Cardiac muscle cell (in vitro differentiated cells and primary cell): ENCODE data around the gene ALOX15. TPM values are rescaled to one million over a fixed set of nuclear protein-coding genes. Genes with fewer than 3 reads are reported as not detected.
A peak's percentile ranks its signal among the peaks of the same experiment; 100 is the strongest.

ENCODE experiments used
- DNase-seq, 2 donors: peaks; one replicate each; pipeline versions ENCODE4 v3.0.0 to v3.0.0-alpha.2; 2010 to 2017; ENCODE audit warnings: low read depth in 1 of 2, low spot score in 1 of 2
- H3K27ac ChIP-seq: fragments of 200-600 bp; sonication (generic); 2 replicates; pipeline ENCODE4 v1.5.1; 2016
- H3K27me3 ChIP-seq: fragments of 200-600 bp; sonication (generic); 2 replicates; pipeline ENCODE4 v1.6.0; 2016; ENCODE audit warnings: control low read depth
- H3K36me3 ChIP-seq: fragments of 200-600 bp; sonication (generic); 2 replicates; pipeline ENCODE4 v1.5.1; 2016; ENCODE audit warnings: control low read depth
- H3K4me1 ChIP-seq: fragments of 200-600 bp; sonication (generic); 2 replicates; pipeline ENCODE4 v1.8.1; 2017; ENCODE audit warnings: low read depth, mild to moderate bottlenecking, mixed run types
- H3K4me3 ChIP-seq: fragments of 200-600 bp; sonication (generic); 2 replicates; pipeline ENCODE4 v1.5.1; 2016; ENCODE audit warnings: mild to moderate bottlenecking
- H3K9me3 ChIP-seq: fragments of 200-600 bp; sonication (generic); 2 replicates; pipeline ENCODE4 v1.5.1; 2017; ENCODE audit warnings: low read depth, mild to moderate bottlenecking, control low read depth
- CTCF ChIP-seq: IDR thresholded peaks from 2 replicates; pipeline ENCODE4 v1.5.1; 2012; ENCODE audit warnings: low read depth, mild to moderate bottlenecking, low read length
- polyA plus RNA-seq: library from polyadenylated mRNA; unstranded; fragments of >200 nt; fragmentation: Nextera tagmentation; extraction: Ambion mirVana; gene quantifications from 2 replicates; pipeline ENCODE4 v1.2.1, GENCODE V29; 2016
- total RNA-seq: library from RNA; depleted of rRNA; stranded (reverse); fragments of >200 nt; gene quantifications from 2 replicates; pipeline ENCODE4 v1.2.3, GENCODE V29; 2016

Gene ALOX15
- total and polyA plus RNA-seq, 2 experiments from 2014 or later: 0.71 to 1.5 TPM

GRCh38 chr17:4586043-4586442 lies 55.4 kb downstream of the ALOX15 start:
- Histone ChIP-seq H3K4me3 (peak overlapping the region; percentile 94), H3K27ac (peak overlapping the region; percentile 96)
- no peak for DNase-seq

GRCh38 chr17:4585638-4585994 lies 55.9 kb downstream of the ALOX15 start:
- Histone ChIP-seq H3K4me1 (peaks cover 63% of the 10 kb centered on the region), H3K27ac (peak overlapping the region; percentile 96), H3K4me3 (peak overlapping the region; percentile 94), H3K36me3 (no peaks in the 10 kb centered on the region), H3K9me3 (no peaks in the 10 kb centered on the region), H3K27me3 (no peaks in the 10 kb centered on the region)
- no peak for TF ChIP-seq CTCF
- no peak for DNase-seq

More at GRCh38 chr17:4586043-4586442, 55.4 kb downstream of the ALOX15 start:
- H3K9me3 ChIP-seq: no peaks in the 10 kb centered on the region
- peaks cover 67% of the 10 kb centered on the region for H3K4me1 ChIP-seq
- no peak for TF ChIP-seq CTCF
- H3K36me3 ChIP-seq: no peaks in the 10 kb centered on the region
- H3K27me3 ChIP-seq: no peaks in the 10 kb centered on the region

- DNase-seq: peak in 1 of 2 donors; percentile 54
- H3K36me3 ChIP-seq: no peaks in the 10 kb centered on the region
- peak overlapping the region; percentile 94 for H3K4me3 ChIP-seq
- H3K27ac ChIP-seq: peak overlapping the region; percentile 96
- TF ChIP-seq CTCF: no peak
- no peaks in the 10 kb centered on the region for H3K9me3 ChIP-seq
- H3K27me3 ChIP-seq: no peaks in the 10 kb centered on the region
- H3K4me1 ChIP-seq: peaks cover 58% of the 10 kb centered on the region
These were observed 56.4 kb downstream of the ALOX15 start for GRCh38 chr17:4584917-4585637.

GRCh38 chr17:4584101-4584916 lies 57.2 kb downstream of the ALOX15 start, which contains the start of gene SMTNL2:
SMTNL2 (plus strand) TSS chr17:4584529; CDS start chr17:4584606, 77 bp downstream.
- H3K27ac ChIP-seq: peak within 1 kb of the TSS; percentile 96
- no peak for TF ChIP-seq CTCF
- no peaks in the 10 kb centered on the region for H3K9me3 ChIP-seq
- H3K4me3 ChIP-seq: peak within 1 kb of the TSS; percentile 94
- DNase-seq: peak; percentile 32 to 83
- no peaks in the 10 kb centered on the region for H3K27me3 ChIP-seq
- peaks cover 54% of the 10 kb centered on the region for H3K4me1 ChIP-seq
- no peaks in the 10 kb centered on the region for H3K36me3 ChIP-seq

GRCh38 chr17:4583782-4584100 lies 57.7 kb downstream of the ALOX15 start:
- H3K27ac ChIP-seq: peak overlapping the region; percentile 96
- peaks cover 48% of the 10 kb centered on the region for H3K4me1 ChIP-seq
- no peaks in the 10 kb centered on the region for H3K36me3 ChIP-seq
- H3K27me3 ChIP-seq: no peaks in the 10 kb centered on the region
- TF ChIP-seq CTCF: peak; percentile 49
- H3K4me3 ChIP-seq: peak overlapping the region; percentile 94
- H3K9me3 ChIP-seq: no peaks in the 10 kb centered on the region
- peak; percentile 40 to 83 for DNase-seq
